Stimulated activated CD8-positive, alpha-beta memory T cell treated with anti-CD3 and anti-CD28 coated beads, Interleukin-7, amount 100 ng/mL, for 48 hours (primary cell): ENCODE data around the gene PNPLA1.

Experiments
- DNase-seq, 2 donors: peaks; one replicate each; pipeline ENCODE4 v3.0.0-alpha.2; 2020; ENCODE audit warnings: low read depth in 1 of 2; ENCODE audit errors: extremely low read depth in 1 of 2

PNPLA1 gene

GRCh38 chr6:36245572-36246061 is 24.2 kb upstream of the PNPLA1 start:
- no peak for DNase-seq

- DNase-seq = no peak
These were observed 23.2 kb upstream of the PNPLA1 start for GRCh38 chr6:36246506-36247268.

- no peak for DNase-seq
These were observed 22.2 kb upstream of the PNPLA1 start for GRCh38 chr6:36247693-36248092.

GRCh38 chr6:36248980-36249379 is 20.9 kb upstream of the PNPLA1 start:
- DNase-seq = no peak

GRCh38 chr6:36249536-36249935 is 20.3 kb upstream of the PNPLA1 start:
- no peak for DNase-seq

- DNase-seq = no peak
These were observed 17.9 kb upstream of the PNPLA1 start for GRCh38 chr6:36252005-36252404.

- no peak for DNase-seq
These were observed 6.4 kb upstream of the PNPLA1 start for GRCh38 chr6:36263390-36264000.

- DNase-seq = no peak
These were observed 4.1 kb upstream of the PNPLA1 start for GRCh38 chr6:36265744-36266143.

GRCh38 chr6:36266913-36267644 is 2.8 kb upstream of the PNPLA1 start:
- no peak for DNase-seq

GRCh38 chr6:36267731-36268477 is 2.0 kb upstream of the PNPLA1 start:
- DNase-seq = no peak

- DNase-seq = no peak
These were observed 1.2 kb upstream of the PNPLA1 start for GRCh38 chr6:36268478-36269275.

- no peak for DNase-seq
These were observed 2.4 kb downstream of the PNPLA1 start for GRCh38 chr6:36272234-36272633.

GRCh38 chr6:36273067-36273466 is 3.2 kb downstream of the PNPLA1 start:
- no peak for DNase-seq

GRCh38 chr6:36273802-36274514 is 4.1 kb downstream of the PNPLA1 start:
- DNase-seq = no peak

GRCh38 chr6:36276581-36277536 is 7.0 kb downstream of the PNPLA1 start:
- no peak for DNase-seq

GRCh38 chr6:36277946-36278470 is 8.1 kb downstream of the PNPLA1 start:
- DNase-seq = no peak

GRCh38 chr6:36280467-36280866 is 10.6 kb downstream of the PNPLA1 start:
- DNase-seq = no peak

GRCh38 chr6:36280983-36281382 is 11.1 kb downstream of the PNPLA1 start:
- DNase-seq = no peak
